Astrocyte (in vitro differentiated cells and primary cell): Measurements from ENCODE around the gene PKNOX2.

Experiments
- EZH2 ChIP-seq: IDR thresholded peaks from 2 replicates; pipeline ENCODE4 v1.6.1; 2012; ENCODE audit warnings: mild to moderate bottlenecking, low read length, inconsistent platforms; ENCODE audit not compliant: insufficient read depth
- TF ChIP-seq, protein P1 (sequence below): IDR thresholded peaks from 2 replicates; pipeline ENCODE4 v1.5.1; 2011; ENCODE audit warnings: low read depth, mild to moderate bottlenecking, inconsistent platforms, low read length, moderate library complexity; ENCODE audit not compliant: insufficient read depth

DNA sequence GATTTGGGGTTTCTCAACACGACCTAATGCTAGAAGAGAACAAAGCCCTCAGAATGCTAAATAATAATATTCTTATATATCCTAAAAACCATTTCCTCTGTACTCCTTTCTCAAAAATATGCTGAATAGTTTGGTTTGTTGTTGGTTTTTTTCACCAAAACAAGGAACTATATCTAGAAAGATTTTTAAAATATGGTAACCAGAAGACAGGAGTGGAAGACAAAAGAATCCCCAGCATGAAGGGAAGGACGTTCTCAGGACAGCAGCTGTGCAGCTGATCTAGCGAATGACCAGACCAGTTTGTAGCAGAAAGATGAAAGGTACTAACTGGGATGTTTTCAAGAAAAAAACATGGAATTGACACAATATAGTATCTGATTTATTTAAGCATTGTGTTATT, 312.2 kb downstream of the PKNOX2 start:
- TF ChIP-seq, protein P1, sequence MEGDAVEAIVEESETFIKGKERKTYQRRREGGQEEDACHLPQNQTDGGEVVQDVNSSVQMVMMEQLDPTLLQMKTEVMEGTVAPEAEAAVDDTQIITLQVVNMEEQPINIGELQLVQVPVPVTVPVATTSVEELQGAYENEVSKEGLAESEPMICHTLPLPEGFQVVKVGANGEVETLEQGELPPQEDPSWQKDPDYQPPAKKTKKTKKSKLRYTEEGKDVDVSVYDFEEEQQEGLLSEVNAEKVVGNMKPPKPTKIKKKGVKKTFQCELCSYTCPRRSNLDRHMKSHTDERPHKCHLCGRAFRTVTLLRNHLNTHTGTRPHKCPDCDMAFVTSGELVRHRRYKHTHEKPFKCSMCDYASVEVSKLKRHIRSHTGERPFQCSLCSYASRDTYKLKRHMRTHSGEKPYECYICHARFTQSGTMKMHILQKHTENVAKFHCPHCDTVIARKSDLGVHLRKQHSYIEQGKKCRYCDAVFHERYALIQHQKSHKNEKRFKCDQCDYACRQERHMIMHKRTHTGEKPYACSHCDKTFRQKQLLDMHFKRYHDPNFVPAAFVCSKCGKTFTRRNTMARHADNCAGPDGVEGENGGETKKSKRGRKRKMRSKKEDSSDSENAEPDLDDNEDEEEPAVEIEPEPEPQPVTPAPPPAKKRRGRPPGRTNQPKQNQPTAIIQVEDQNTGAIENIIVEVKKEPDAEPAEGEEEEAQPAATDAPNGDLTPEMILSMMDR = no peak
- TF ChIP-seq EZH2 = no peak
